NCI-H345 (cell line): Measurements from ENCODE around the gene MAGED4B.
"Not testable (repeated sequence)": the region's sequence is repeated elsewhere in the genome, so short reads cannot be mapped to it uniquely, and the experiment has no call there.

ENCODE experiments used
- DNase-seq: peaks from one replicate; lab custom pipeline; 2025; lab: John Stamatoyannopoulos, UW

The MAGED4B gene

GRCh38 chrX:52068666-52069640 is at the start of gene MAGED4B:
Gene MAGED4B, minus strand, starts transcription at chrX:52069183. Its CDS starts 1,011 bp downstream, at chrX:52068172.
- not testable (repeated sequence) for DNase-seq

DNA sequence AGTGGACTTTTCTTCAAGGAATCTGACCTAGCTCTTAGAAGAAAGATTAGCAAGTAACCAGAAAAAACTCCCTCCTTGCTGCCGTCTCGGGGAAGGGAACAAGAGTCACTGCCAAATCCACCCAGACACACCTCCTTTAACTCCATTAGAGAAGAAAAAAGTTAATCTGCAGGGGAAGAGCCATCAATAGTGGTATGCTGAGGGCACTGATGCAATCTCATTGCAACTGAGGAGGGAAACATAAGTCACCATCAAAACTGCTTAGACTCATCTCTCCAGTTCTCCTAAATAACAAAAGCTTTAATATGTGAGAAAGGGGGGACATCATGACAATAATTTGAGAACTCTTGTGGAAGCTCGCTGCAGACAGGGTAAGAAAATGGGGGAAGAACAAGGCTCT is 49.3 kb upstream of the MAGED4B start:
- DNase-seq = no peak

- DNase-seq = no peak
These were observed 13.6 kb upstream of the MAGED4B start for GRCh38 chrX:52082578-52082977.

DNA sequence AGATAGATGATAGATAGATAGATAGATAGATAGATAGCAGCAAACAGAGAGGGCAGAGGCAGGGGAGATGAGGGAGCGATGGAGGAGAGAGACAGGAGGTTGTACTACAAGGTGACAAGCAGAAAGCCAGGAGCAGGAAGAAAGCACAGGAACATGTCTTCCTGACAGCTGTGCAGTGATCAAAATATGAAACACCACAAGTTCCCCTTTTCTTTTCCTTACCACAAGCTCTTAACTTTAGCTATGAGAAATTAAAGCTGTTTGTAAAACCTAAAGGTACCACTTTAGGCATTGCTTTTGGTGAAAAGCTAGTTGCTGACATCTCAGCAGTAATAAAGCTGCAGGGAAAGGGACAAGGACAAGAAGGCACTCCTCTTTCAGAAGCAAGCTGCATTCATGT is 9.1 kb upstream of the MAGED4B start:
- no peak for DNase-seq

- DNase-seq = not testable (repeated sequence)
These were observed 26.7 kb downstream of the MAGED4B start for GRCh38 chrX:52042288-52042687.

- no peak for DNase-seq
These were observed 34.8 kb downstream of the MAGED4B start for GRCh38 chrX:52034211-52034610.

DNA sequence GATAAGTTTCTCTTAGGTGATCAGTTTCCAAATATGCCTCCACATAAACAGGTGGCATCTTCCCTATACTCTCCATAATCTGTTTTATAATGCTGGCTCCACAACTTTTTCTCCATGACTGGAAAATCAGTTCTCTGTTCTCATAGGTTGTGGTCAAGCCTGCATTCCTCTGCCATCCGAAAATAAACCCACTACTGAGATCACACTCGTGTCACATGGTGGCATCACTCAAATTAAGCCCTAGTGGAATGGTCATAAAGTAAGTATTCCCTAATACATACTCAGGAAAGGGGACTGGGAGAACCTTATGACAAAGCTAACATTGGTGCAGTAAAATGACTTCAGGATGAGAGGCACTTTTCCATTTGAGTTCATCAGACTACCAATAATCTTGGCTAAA is 37.6 kb downstream of the MAGED4B start:
- DNase-seq = no peak

- DNase-seq = no peak
These were observed 53.2 kb downstream of the MAGED4B start for GRCh38 chrX:52015794-52016193.
